Measurements from ENCODE around the gene EMP3.

GRCh38 chr19:48354332-48354992, 29.1 kb downstream of the EMP3 start:
- TF ChIP-seq CTCF (conservative IDR thresholded peaks at IDR 0.05; ENCODE audit: low read depth, low read length) = no peak
- no peak for TF ChIP-seq CEBPB (IDR thresholded peaks at IDR 0.05; ENCODE audit: low read depth, low read length)
- TF ChIP-seq POLR2A (IDR thresholded peaks at IDR 0.05; ENCODE audit: low read depth, low read length) = no peak
- TF ChIP-seq RAD21 (IDR thresholded peaks at IDR 0.05; ENCODE audit: low read length) = no peak
- no peak for TF ChIP-seq SMC3 (IDR thresholded peaks at IDR 0.05; ENCODE audit: low read depth, low read length)
- TF ChIP-seq MXI1 (IDR thresholded peaks at IDR 0.05; ENCODE audit: borderline replicate concordance, low read depth, low read length) = no peak
- TF ChIP-seq MAFK (IDR thresholded peaks at IDR 0.05; ENCODE audit: low read depth, low read length) = no peak
- no peak for TF ChIP-seq RFX5 (IDR thresholded peaks at IDR 0.05; ENCODE audit: low read depth, low read length)
- TF ChIP-seq FOS (IDR thresholded peaks at IDR 0.05; ENCODE audit: low read depth, low read length) = no peak

Data from IMR-90 (cell line).